Liver (tissue), 3 donors: ENCODE results near the gene IRAK2.

Source experiments
- TAF1 ChIP-seq: conservative IDR thresholded peaks from 2 replicates; pipeline ENCODE4 v1.6.1; 2016; ENCODE audit warnings: antibody characterized with exemption, mild to moderate bottlenecking
- YY1 ChIP-seq: IDR thresholded peaks from 2 replicates; pipeline ENCODE4 v1.6.1; 2016; ENCODE audit warnings: antibody characterized with exemption, mild to moderate bottlenecking
- TF ChIP-seq, protein P1 (sequence below): fragments of 150-350 bp; IDR thresholded peaks from 2 replicates; pipeline ENCODE4 v1.5.1; 2017; ENCODE audit warnings: improper control_type of control experiment, low read depth, low read length; ENCODE audit not compliant: missing input control
- TF ChIP-seq, protein P2 (sequence below): IDR thresholded peaks from 2 replicates; pipeline ENCODE4 v1.6.1; 2016; ENCODE audit warnings: antibody characterized with exemption, mild to moderate bottlenecking
- donor health status: healthy.
- donor health status: healthy.

DNA sequence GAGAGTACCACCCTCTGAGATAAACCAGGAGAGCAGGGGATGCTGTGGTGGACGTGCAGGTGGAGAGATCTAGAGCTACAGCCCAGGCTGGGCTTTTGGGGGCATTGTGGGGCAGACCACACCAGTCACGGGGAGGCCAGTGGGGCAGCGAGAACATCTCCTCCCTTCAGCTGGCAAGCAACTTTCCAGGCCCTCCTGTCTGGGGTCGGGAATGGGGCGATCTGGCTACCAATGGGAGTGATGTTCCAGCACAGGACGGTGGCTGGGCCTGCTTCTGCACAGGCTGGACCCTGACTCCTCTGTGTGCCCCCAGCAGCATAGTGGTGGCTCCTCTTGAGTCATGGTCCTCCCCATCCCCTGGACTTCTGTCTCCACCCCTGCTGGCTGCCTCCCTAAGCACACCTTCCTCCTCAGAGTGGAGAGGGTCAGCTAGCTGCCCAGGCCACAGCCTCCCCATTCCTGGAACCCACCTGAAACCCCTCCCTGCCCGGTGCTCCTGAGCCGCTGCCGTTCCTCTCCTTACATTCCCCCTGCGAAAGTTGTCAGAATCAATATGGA, 16.1 kb downstream of the IRAK2 start:
- TF ChIP-seq, protein P1, sequence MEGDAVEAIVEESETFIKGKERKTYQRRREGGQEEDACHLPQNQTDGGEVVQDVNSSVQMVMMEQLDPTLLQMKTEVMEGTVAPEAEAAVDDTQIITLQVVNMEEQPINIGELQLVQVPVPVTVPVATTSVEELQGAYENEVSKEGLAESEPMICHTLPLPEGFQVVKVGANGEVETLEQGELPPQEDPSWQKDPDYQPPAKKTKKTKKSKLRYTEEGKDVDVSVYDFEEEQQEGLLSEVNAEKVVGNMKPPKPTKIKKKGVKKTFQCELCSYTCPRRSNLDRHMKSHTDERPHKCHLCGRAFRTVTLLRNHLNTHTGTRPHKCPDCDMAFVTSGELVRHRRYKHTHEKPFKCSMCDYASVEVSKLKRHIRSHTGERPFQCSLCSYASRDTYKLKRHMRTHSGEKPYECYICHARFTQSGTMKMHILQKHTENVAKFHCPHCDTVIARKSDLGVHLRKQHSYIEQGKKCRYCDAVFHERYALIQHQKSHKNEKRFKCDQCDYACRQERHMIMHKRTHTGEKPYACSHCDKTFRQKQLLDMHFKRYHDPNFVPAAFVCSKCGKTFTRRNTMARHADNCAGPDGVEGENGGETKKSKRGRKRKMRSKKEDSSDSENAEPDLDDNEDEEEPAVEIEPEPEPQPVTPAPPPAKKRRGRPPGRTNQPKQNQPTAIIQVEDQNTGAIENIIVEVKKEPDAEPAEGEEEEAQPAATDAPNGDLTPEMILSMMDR: no peak
- TF ChIP-seq, protein P2, sequence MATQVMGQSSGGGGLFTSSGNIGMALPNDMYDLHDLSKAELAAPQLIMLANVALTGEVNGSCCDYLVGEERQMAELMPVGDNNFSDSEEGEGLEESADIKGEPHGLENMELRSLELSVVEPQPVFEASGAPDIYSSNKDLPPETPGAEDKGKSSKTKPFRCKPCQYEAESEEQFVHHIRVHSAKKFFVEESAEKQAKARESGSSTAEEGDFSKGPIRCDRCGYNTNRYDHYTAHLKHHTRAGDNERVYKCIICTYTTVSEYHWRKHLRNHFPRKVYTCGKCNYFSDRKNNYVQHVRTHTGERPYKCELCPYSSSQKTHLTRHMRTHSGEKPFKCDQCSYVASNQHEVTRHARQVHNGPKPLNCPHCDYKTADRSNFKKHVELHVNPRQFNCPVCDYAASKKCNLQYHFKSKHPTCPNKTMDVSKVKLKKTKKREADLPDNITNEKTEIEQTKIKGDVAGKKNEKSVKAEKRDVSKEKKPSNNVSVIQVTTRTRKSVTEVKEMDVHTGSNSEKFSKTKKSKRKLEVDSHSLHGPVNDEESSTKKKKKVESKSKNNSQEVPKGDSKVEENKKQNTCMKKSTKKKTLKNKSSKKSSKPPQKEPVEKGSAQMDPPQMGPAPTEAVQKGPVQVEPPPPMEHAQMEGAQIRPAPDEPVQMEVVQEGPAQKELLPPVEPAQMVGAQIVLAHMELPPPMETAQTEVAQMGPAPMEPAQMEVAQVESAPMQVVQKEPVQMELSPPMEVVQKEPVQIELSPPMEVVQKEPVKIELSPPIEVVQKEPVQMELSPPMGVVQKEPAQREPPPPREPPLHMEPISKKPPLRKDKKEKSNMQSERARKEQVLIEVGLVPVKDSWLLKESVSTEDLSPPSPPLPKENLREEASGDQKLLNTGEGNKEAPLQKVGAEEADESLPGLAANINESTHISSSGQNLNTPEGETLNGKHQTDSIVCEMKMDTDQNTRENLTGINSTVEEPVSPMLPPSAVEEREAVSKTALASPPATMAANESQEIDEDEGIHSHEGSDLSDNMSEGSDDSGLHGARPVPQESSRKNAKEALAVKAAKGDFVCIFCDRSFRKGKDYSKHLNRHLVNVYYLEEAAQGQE: no peak
- TF ChIP-seq YY1 (no peak), TAF1 (no peak)
